A549 (cell line): ENCODE results near the gene RGS16.

ENCODE experiments used
- CEBPB ChIP-seq, 2 experiments: fragments of >200 bp in 1 of 2; sonication (Bioruptor Twin) in 1 of 2; formaldehyde crosslinking in 1 of 2; IDR thresholded peaks; 2 replicates each; pipeline ENCODE4 v1.6.1; 2012 to 2016
- EP300 ChIP-seq, 2 experiments: fragments of >200 bp; sonication (Bioruptor Twin); formaldehyde crosslinking; IDR thresholded peaks; 2 replicates in 1 of 2; 3 replicates in 1 of 2; pipeline ENCODE4 v1.6.1; 2016 to 2017
- ESRRA ChIP-seq: fragments of 150-350 bp; IDR thresholded peaks from 2 replicates; pipeline ENCODE4 v1.6.1; 2014; ENCODE audit warnings: mild to moderate bottlenecking, low read length, borderline replicate concordance
- GATA3 ChIP-seq: IDR thresholded peaks from 2 replicates; pipeline ENCODE4 v1.6.1; 2012; ENCODE audit warnings: borderline replicate concordance
- JUN ChIP-seq, 2 experiments: fragments of >200 bp; sonication (Bioruptor Twin); formaldehyde crosslinking; IDR thresholded peaks; 2 replicates in 1 of 2; 3 replicates in 1 of 2; pipeline ENCODE4 v1.6.1; 2016 to 2017
- NFE2L2 ChIP-seq: fragments of 150-350 bp; conservative IDR thresholded peaks from 2 replicates; pipeline ENCODE4 v1.6.1; 2014; ENCODE audit warnings: low read length
- NR3C1 ChIP-seq: fragments of >200 bp; sonication (Bioruptor Twin); formaldehyde crosslinking; IDR thresholded peaks from 3 replicates; pipeline ENCODE4 v1.6.1; 2017
- POLR2A ChIP-seq: IDR thresholded peaks from 2 replicates; pipeline ENCODE4 v1.6.1; 2012; ENCODE audit warnings: mild to moderate bottlenecking, low read length
- RNF2 ChIP-seq: fragments of 200-600 bp; sonication (generic); IDR thresholded peaks from 2 replicates; pipeline ENCODE4 v1.6.1; 2016; ENCODE audit warnings: low read depth, mild to moderate bottlenecking, antibody characterized with exemption, moderate library complexity, borderline replicate concordance
- TF ChIP-seq, protein P1 (sequence below): fragments of >200 bp; sonication (Bioruptor Twin); formaldehyde crosslinking; IDR thresholded peaks from 3 replicates; pipeline ENCODE4 v1.5.1; 2016
- TF ChIP-seq, protein P2 (sequence below): IDR thresholded peaks from 2 replicates; pipeline ENCODE4 v1.6.1; 2012; ENCODE audit warnings: low read depth, borderline replicate concordance
- TF ChIP-seq, protein P3 (sequence below): fragments of 450-650 bp; IDR thresholded peaks from 2 replicates; pipeline ENCODE4 v1.6.1; 2014; ENCODE audit warnings: antibody characterized with exemption

DNA sequence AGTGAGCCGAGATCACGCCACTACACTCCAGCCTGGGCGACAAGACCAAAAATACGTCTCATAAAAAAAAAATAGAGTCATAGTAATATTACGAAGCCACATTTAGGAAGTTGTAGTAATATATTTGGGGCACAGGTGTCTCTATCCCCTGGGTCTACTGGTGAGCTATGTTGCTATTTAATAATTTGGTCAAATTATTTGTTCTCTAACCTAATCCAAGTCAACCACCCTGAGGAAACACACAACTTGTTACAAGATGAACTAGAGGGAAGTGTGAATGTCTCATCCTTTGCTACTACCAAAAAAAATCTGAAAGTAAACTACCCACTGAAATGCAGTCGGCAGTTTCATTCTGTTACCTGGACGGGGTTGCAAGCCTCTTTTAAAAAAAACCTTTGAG, 44.9 kb upstream of the RGS16 start:
- TF ChIP-seq, protein P1, sequence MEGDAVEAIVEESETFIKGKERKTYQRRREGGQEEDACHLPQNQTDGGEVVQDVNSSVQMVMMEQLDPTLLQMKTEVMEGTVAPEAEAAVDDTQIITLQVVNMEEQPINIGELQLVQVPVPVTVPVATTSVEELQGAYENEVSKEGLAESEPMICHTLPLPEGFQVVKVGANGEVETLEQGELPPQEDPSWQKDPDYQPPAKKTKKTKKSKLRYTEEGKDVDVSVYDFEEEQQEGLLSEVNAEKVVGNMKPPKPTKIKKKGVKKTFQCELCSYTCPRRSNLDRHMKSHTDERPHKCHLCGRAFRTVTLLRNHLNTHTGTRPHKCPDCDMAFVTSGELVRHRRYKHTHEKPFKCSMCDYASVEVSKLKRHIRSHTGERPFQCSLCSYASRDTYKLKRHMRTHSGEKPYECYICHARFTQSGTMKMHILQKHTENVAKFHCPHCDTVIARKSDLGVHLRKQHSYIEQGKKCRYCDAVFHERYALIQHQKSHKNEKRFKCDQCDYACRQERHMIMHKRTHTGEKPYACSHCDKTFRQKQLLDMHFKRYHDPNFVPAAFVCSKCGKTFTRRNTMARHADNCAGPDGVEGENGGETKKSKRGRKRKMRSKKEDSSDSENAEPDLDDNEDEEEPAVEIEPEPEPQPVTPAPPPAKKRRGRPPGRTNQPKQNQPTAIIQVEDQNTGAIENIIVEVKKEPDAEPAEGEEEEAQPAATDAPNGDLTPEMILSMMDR = no peak
- TF ChIP-seq JUN (IDR thresholded peaks at IDR 0.05) (no peak), ESRRA (no peak), NFE2L2 (no peak), GATA3 (no peak), NR3C1 (no peak), POLR2A (no peak), RNF2 (no peak), EP300 (IDR thresholded peaks at IDR 0.05) (no peak), CEBPB (IDR thresholded peaks at IDR 0.05) (no peak)
- TF ChIP-seq, protein P2, sequence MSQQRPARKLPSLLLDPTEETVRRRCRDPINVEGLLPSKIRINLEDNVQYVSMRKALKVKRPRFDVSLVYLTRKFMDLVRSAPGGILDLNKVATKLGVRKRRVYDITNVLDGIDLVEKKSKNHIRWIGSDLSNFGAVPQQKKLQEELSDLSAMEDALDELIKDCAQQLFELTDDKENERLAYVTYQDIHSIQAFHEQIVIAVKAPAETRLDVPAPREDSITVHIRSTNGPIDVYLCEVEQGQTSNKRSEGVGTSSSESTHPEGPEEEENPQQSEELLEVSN = no peak
- TF ChIP-seq, protein P3, sequence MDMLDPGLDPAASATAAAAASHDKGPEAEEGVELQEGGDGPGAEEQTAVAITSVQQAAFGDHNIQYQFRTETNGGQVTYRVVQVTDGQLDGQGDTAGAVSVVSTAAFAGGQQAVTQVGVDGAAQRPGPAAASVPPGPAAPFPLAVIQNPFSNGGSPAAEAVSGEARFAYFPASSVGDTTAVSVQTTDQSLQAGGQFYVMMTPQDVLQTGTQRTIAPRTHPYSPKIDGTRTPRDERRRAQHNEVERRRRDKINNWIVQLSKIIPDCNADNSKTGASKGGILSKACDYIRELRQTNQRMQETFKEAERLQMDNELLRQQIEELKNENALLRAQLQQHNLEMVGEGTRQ = no peak
